HepG2 (cell line): ENCODE data around the gene DLEC1. TPM values are rescaled to one million over a fixed set of nuclear protein-coding genes. Genes with fewer than 3 reads are reported as not detected.

Experiments used
- ATAC-seq: fragments of 200-7000 bp; cut with Tn5 transposase; 3 replicates; pipeline ENCODE4 v1.9.1; 2020; ENCODE audit warnings: mild to moderate bottlenecking, moderate library complexity
- BruUV-seq: library from RNA; stranded (reverse); fragments of 400-500 nt; replicated peaks from 2 replicates; lab custom pipeline; 2021; lab: Mats Ljungman, UMichigan
- CTCF ChIA-PET: fragments of 300-600 bp; formaldehyde crosslinking; extraction: SDS; loops from one replicate; lab custom pipeline; 2021; ENCODE audit warnings: low total read pairs, inconsistent platforms, low intra/inter-chr PET ratio; lab: Yijun Ruan, JAX
- POLR2A ChIA-PET: fragments of 350-600 bp; sonication (Branson Sonifier 250); formaldehyde crosslinking; loops from one replicate; lab custom pipeline; 2020; ENCODE audit warnings: antibody characterized with exemption, inconsistent platforms; lab: Yijun Ruan, JAX
- DNase-seq: peaks from one replicate; pipeline ENCODE4 v3.0.0-alpha.2; 2015; ENCODE audit warnings: low spot score
- FAIRE-seq: peaks from 3 replicates; lab custom pipeline; 2011; peaks lifted over from hg19 to GRCh38; lab: Jason Lieb, UNC
- H2AFZ ChIP-seq: one replicate; pipeline ENCODE4 v1.6.1; 2011; ENCODE audit warnings: low read length, inconsistent platforms
- H3K27ac ChIP-seq: fragments of 300-600 bp; 3 replicates; pipeline ENCODE4 v1.8.0; 2011; ENCODE audit warnings: mixed run types, mild to moderate bottlenecking, mixed read lengths, low read length, inconsistent platforms; ENCODE audit not compliant: insufficient read depth; ENCODE audit errors: extremely low read length
- H3K27me3 ChIP-seq, 2 experiments: fragments of 200-600 bp in 1 of 2; 2 replicates in 1 of 2; 3 replicates in 1 of 2; pipeline versions ENCODE4 v1.6.0 to v1.8.0; 2011; ENCODE audit warnings: low read length in 2 of 2, mild to moderate bottlenecking in 2 of 2, moderate library complexity in 2 of 2, inconsistent platforms in 1 of 2; ENCODE audit not compliant: insufficient read depth in 2 of 2, control insufficient read depth in 1 of 2
- H3K36me3 ChIP-seq, 2 experiments: fragments of 200-600 bp in 1 of 2; replicated peaks in 1 of 2; 2 replicates in 1 of 2; 3 replicates in 1 of 2; pipeline versions ENCODE4 v1.5.1 to v1.8.0; 2011; ENCODE audit warnings: low read length in 2 of 2, inconsistent platforms in 1 of 2; ENCODE audit not compliant: insufficient read depth in 2 of 2, control insufficient read depth in 1 of 2
- H3K4me1 ChIP-seq: 2 replicates; pipeline ENCODE4 v1.5.1; 2012; ENCODE audit warnings: low read length, inconsistent platforms; ENCODE audit not compliant: insufficient read depth
- H3K4me2 ChIP-seq: 2 replicates; pipeline ENCODE4 v1.6.0; 2011; ENCODE audit warnings: low read depth, low read length, inconsistent platforms
- H3K4me3 ChIP-seq, 3 experiments: fragments of 200-600 bp in 1 of 3; sonication (generic), shearing (Covaris generic) in 1 of 3; replicated peaks in 1 of 3; 2 replicates each; pipeline ENCODE4 v1.5.1; 2011 to 2016; ENCODE audit warnings: low read length in 3 of 3, inconsistent platforms in 2 of 3, low read depth in 2 of 3, mild to moderate bottlenecking in 2 of 3, control low read depth in 1 of 3, mixed read lengths in 1 of 3; ENCODE audit not compliant: insufficient read depth in 1 of 3
- H3K79me2 ChIP-seq: one replicate; pipeline ENCODE4 v1.6.1; 2011; ENCODE audit warnings: low read length, inconsistent platforms; ENCODE audit not compliant: insufficient read depth
- H3K9ac ChIP-seq: 2 replicates; pipeline ENCODE4 v1.6.0; 2011; ENCODE audit warnings: mild to moderate bottlenecking, low read depth, low read length, inconsistent platforms; ENCODE audit not compliant: insufficient read depth
- H3K9me3 ChIP-seq: 2 replicates; pipeline ENCODE4 v1.5.1; 2012; ENCODE audit warnings: mild to moderate bottlenecking, low read length
- H4K20me1 ChIP-seq: 2 replicates; pipeline ENCODE4 v1.6.0; 2011; ENCODE audit warnings: inconsistent platforms, mild to moderate bottlenecking, low read length, moderate library complexity; ENCODE audit not compliant: insufficient read depth
- BCL3 ChIP-seq: sonication (generic); formaldehyde crosslinking; IDR thresholded peaks from 2 replicates; pipeline ENCODE4 v1.5.1; 2020; ENCODE audit warnings: mild to moderate bottlenecking, missing genetic modification reagents, moderate library complexity
- ISL2 ChIP-seq: sonication (generic); formaldehyde crosslinking; IDR thresholded peaks from 2 replicates; pipeline ENCODE4 v1.5.0; 2020; ENCODE audit warnings: missing genetic modification reagents
- MED1 ChIP-seq: sonication (generic); formaldehyde crosslinking; IDR thresholded peaks from 2 replicates; pipeline ENCODE4 v1.4.0; 2020; ENCODE audit warnings: missing genetic modification reagents
- PLRG1 ChIP-seq: fragments of 450-650 bp; conservative IDR thresholded peaks from 2 replicates; pipeline ENCODE4 v1.6.1; 2016
- POLR2G ChIP-seq: fragments of 200-400 bp; formaldehyde crosslinking; IDR thresholded peaks from 2 replicates; pipeline ENCODE4 v1.6.1; 2018; ENCODE audit warnings: mild to moderate bottlenecking, low read depth, low read length, moderate library complexity
- PREB ChIP-seq: sonication (generic); formaldehyde crosslinking; IDR thresholded peaks from 2 replicates; pipeline ENCODE4 v1.4.0; 2020; ENCODE audit warnings: missing genetic modification reagents
- RBFOX2 ChIP-seq: fragments of 200-400 bp; formaldehyde crosslinking; IDR thresholded peaks from 2 replicates; pipeline ENCODE4 v1.6.1; 2017; ENCODE audit warnings: low read depth, mild to moderate bottlenecking, low read length
- WGBS: methylation state at CpG from one replicate; pipeline ENCODE4 v1.1.6; 2017; ENCODE audit warnings: low lambda C conversion rate; 5-methylcytosine and 5-hydroxymethylcytosine counted together
- in situ Hi-C: cut with HindIII; loops from 2 replicates; pipeline ENCODE4 v1.10.0; 2017; ENCODE audit warnings: low pct_unique_long_range_greater_than_20kb; ENCODE audit not compliant: extremely low pct_ligation_motif_present
- intact Hi-C: fragments of 100-400 bp; cut with micrococcal nuclease; formaldehyde crosslinking; loops from one replicate; pipeline ENCODE4 v1.10.0; 2022; ENCODE audit not compliant: unreplicated experiment
- polyA plus RNA-seq, 8 experiments: library from polyadenylated mRNA; depleted of rRNA in 3 of 8; stranded (reverse) in 7 of 8; unstranded in 1 of 8; fragments of >200 nt; fragmentation: Illumina TruSeq in 4 of 8; extraction: Trizol in 4 of 8; gene quantifications; 2 replicates each; pipeline versions ENCODE4 v1.2.1 to v1.2.3, GENCODE V29; 2011 to 2016; ENCODE audit warnings: low read depth in 4 of 8, missing spikeins in 1 of 8, mixed read lengths in 1 of 8; ENCODE audit not compliant: insufficient read depth in 1 of 8
- total RNA-seq, 5 experiments: library from RNA; depleted of rRNA; stranded (reverse); fragments of >200 nt; fragmentation: Illumina TruSeq; extraction: Trizol; gene quantifications; 2 replicates each; pipeline ENCODE4 v1.2.3, GENCODE V29; 2016; ENCODE audit warnings: low read depth in 1 of 5

DLEC1 gene
- total and polyA plus RNA-seq, 2 of the 13 experiments (the other 11 are each of a cell fraction or from before 2014, with no cell fraction given): 0.09 TPM; not detected in 1

- 95% methylated on average over 1 of the region's 1 CpG for WGBS
- Histone ChIP-seq H3K36me3 (peaks cover 40 to 91% of the 10 kb centered on the region in 2 experiments), H3K4me2 (0 out of 2 replicates have a peak overlapping the region, but pooled peaks have one; percentile 7), H2AFZ (no peak overlapping the region), H3K9me3 (no peaks in the 10 kb centered on the region), H3K9ac (no peak overlapping the region), H3K27ac (peak overlapping the region; percentile 41), H3K4me1 (peaks cover 95% of the 10 kb centered on the region), H4K20me1 (peaks cover 46% of the 10 kb centered on the region), H3K4me3 (no peak overlapping the region), H3K27me3 (no peaks in the 10 kb centered on the region), H3K79me2 (peaks cover 54% of the 10 kb centered on the region)
- ChIA-PET POLR2A (interaction anchor here (0.7 to 6.9 kb wide), 3 partner anchors 9 to 264 kb away, joined by 3 to 87 read pairs (median 8); partner anchors contain the start of gene ACAA1), CTCF (no interaction called here)
- intact Hi-C loops (no loop called here), in situ Hi-C loops (loop anchor here (25.0 kb wide), 1 partner anchor 334 kb away; the partner anchor contains the start of gene ACVR2B)
- FAIRE-seq: no peak
- ATAC-seq: no peak
- no peak for TF ChIP-seq PREB (CRISPR knock-in tag)
- TF ChIP-seq POLR2G: 0 out of 2 replicates have a peak, but pooled peaks have one; percentile 26
- peak; percentile 51; the same call in 1 of the 2 replicates for TF ChIP-seq RBFOX2
- TF ChIP-seq PLRG1: no peak
- no peak for TF ChIP-seq BCL3 (CRISPR knock-in tag)
- TF ChIP-seq ISL2 (CRISPR knock-in tag): no peak
- TF ChIP-seq MED1 (CRISPR knock-in tag): no peak
- DNase-seq: no peak
- BruUV-seq: no TSS peak
These were observed 89.3 kb downstream of the DLEC1 start for GRCh38 chr3:38128303-38128655.
